GM19467 (cell line): ENCODE results near the gene IL2RA.
"Not testable (repeated sequence)": the region's sequence is repeated elsewhere in the genome, so short reads cannot be mapped to it uniquely, and the experiment has no call there.

Experiments used
- ATAC-seq: cut with Tn5 transposase; IDR thresholded peaks from one replicate; pipeline ENCODE4 v1.9.1; 2021; ENCODE audit warnings: mild to moderate bottlenecking, moderate library complexity; ENCODE audit not compliant: unreplicated experiment

IL2RA gene

DNA sequence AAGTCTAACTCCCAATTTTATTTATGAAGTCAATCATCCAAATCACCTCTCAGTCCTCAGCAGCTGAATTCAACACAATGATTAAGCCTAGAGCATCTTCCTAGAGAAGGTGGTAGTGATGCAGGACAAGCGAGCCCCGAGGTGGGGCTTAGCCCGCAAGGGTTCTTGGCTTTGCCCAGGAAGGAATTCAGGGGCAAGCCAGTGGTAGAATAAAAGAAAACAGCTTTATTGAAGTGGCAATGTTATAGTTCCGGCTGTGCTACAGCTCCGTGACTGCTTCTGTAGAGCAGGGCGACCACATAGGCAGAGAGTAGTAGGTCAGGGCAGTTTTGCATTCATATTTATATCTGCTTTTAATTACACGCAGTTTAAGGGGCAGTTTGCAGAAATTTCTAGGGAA is 18.1 kb downstream of the IL2RA start:
- no peak for ATAC-seq

GRCh38 chr10:6043377-6043776 is 18.8 kb downstream of the IL2RA start:
- ATAC-seq, result not testable (repeated sequence)

- no peak for ATAC-seq
Observed at GRCh38 chr10:6040205-6040604, 22.0 kb downstream of the IL2RA start.

- ATAC-seq, result no peak
Observed at GRCh38 chr10:6039711-6040110, 22.5 kb downstream of the IL2RA start.

GRCh38 chr10:6038071-6038631 is 24.0 kb downstream of the IL2RA start:
- ATAC-seq, result no peak

DNA sequence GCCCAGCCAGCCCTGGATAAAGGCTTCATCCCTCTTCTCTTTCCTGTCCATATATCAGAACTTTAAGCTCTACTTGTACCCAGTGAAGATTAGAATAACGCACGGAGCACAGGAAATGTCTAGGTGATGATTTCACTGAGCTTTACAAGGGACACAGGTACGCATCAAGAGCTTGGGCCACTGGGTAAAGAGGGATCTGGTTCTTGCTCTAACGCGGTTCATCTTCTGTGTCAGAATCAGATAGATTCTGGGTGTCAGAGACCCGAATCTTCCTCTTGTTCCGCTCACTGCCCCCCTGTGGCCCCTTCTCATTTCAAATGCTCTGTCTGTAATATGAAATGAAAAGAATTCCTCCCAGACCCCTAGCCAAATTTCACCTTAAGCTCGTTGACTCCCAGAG is 24.7 kb downstream of the IL2RA start:
- no peak for ATAC-seq

DNA sequence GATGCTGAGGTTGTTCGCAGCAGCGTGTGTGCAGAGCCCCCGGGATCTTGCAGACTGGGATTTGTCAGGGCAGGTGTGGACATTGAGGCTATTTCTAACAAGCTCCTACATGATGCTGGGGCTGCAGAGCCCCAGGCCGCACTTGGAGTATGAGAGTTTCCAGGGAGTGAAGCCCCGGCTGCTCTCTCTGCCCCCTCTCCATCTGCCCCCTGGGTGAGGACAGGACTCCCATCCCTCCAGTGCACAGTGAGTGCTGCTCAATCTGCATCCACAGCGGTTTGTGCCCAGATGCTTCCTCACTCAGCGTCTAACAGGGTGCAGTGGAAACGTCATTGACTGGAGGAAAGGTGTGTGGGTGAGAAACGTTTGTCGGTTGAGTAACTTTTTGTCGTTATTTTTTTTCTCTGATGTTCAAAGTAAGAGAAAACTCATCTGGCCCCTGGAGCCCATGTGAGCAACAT is 25.3 kb downstream of the IL2RA start:
- ATAC-seq, result no peak

- ATAC-seq, result no peak
Observed at GRCh38 chr10:6035931-6036575, 26.1 kb downstream of the IL2RA start.

GRCh38 chr10:6035101-6035834 is 26.9 kb downstream of the IL2RA start:
- no peak for ATAC-seq

DNA sequence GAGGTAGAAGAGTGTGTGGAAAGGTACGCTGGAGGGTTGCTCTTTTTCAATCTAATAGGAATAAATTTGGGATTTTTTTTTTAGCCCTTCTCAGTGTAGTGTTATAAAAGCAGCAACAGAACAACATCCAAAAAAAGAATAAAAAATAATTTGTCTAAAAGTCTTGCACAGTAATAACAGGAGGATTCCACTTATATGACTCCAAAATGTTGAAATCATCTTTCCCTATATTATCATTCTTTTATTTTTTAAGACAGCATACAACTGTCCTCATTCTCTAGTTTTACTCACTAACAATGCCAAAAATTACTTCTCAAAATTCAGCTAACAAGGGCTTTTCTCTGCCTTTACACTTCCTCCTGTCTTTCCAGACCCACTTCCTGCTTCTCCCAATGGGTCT is 27.8 kb downstream of the IL2RA start:
- ATAC-seq, result no peak

DNA sequence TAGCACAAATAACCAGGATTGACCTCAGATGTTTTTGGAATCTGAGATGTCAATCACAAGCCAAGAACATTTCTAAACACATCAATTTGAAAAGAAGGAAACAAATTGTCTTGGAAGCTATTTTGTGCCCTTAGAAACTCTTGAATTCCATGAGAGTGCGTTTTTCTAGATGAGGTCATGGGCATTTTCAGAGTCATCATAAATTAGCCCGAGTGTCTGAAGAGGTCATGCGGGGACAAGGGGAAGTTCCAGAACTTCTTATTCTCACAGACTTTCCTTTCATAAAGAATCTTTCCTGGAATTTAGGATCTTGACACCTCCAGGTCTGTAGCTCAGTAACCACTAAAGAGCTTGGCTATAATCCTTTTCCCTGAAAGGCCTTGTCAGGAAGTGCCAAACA is 28.2 kb downstream of the IL2RA start:
- ATAC-seq, result no peak

- ATAC-seq, result no peak
Observed at GRCh38 chr10:6030940-6031339, 31.2 kb downstream of the IL2RA start.

DNA sequence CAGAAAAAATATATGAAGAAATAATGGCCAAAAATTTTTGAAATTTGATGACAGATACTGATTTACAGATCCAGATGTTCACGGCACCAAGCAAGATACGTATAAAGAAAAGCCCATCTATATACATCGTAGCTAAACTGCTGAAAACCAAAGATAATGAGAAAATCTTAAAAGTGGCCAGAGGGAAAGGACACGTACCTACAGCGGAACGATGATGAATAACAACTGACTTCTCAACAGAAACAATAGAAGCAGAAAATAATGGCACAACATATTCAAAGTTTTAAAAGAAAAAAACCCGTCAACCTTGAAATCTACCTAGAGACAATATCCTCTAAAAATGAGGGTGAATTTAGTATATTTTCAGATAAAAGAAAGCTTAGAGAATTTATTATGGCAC is 31.9 kb downstream of the IL2RA start:
- ATAC-seq, result no peak

DNA sequence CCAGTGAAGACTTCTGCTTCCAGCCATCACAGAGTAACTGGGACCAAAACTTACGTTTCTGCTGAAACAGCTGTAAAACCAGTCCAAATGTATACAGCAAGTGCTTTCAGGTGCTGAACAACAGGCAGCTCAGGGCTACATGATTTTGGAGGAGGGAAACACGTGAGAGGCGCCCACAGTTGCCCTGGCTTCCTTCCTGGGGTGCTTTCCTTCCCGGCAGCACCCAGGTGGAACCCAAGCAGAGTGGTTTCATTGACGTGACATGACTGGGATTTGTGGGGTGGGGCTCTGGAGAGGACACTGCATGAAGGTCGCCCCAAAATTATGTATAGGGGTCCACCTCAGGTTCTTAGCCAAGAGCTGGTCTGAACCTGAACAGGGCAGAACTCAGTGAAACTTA is 34.2 kb downstream of the IL2RA start:
- ATAC-seq, result no peak

- no peak for ATAC-seq
Observed at GRCh38 chr10:6025683-6026255, 36.4 kb downstream of the IL2RA start.

DNA sequence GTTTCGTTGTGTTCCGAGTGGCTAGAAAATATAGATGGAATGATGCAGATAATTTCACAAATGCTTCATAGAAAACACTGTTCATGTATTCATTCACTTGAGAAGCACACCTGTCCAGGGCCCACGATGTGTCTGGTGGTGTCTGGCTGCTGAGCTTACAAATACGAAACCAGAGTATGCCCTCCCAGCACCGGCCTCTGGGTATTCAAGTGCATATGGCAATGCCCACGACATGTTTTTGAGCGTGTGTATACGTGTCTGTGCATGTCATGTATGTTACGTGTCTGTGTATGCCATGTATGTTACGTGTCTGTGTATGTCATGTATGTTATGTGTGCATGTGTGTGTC is 37.9 kb downstream of the IL2RA start:
- ATAC-seq, result no peak

GRCh38 chr10:6023661-6024333 is 38.4 kb downstream of the IL2RA start:
- no peak for ATAC-seq

DNA sequence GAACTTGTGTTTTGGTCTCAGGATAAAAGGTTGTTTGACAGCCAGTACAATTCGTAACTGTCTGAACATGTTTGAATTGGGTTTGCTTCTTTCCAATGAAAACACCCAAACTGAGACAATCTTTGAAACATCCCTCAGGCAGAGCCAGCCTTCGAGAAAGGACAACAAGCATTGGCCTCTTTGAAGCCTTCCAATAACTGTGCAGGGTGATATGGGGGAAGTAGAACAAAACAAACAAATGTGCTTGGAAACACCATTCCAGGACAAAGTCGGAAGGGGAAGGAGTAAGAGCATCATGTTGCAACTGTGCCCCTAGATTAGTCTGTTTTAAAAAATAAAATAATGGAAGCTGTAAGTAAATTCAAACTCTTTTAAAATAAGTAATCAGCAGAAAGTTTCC is 39.5 kb downstream of the IL2RA start:
- ATAC-seq, result no peak

GRCh38 chr10:6020826-6021225 is 41.3 kb downstream of the IL2RA start:
- ATAC-seq, result no peak

DNA sequence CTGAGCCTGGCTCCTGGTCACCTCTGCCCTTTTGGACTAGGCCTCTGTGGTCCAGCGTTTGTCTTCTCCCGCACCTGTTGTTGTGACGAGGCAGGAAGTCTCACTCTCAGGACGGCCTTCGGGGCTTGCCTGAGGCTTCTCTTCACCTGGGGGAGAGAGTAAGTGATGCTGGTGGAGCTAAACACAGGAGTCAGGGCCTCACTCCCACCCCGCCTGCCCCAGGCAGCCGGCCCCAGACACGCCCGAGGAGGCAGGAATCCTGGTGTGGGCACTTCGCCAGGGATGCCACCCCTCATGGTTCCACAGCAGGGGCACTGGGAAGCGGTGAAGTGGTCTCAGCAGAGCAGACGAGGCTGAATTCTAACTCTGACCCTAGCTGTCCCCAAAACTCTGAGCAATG is 42.4 kb downstream of the IL2RA start:
- no peak for ATAC-seq

DNA sequence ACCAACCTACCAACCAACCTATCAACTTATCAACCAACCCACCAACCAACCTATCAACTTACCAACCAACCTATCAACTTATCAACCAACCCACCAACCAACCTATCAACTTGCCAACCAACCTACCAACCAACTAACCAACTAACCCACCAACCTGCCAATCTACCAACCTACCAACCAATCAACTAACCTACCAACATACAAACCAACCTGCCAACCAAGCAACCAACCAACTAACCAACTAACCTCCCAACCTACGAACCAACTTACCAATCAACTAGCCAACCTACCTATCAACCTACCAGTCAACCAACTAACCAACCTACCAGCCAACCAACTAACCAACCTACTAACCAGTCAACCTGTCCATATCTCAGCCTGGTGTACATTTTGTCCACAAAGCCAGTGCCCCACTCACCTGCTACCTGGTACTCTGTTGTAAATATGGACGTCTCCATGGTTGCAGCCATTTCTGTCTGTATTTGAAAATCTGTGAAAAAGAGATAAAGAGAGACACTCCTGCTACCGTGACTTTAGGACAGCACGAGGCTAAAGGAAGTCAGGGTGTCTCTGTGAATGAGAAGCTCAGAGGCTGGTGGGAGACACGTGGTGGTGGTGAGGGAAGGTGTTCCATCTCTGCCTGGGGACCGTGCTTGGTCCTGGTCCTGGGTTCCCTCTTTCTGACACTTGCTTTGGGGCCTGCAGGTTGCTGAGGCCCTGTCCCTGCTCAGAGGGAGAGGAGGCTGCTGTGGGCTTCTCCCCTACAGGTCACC is 43.0 kb downstream of the IL2RA start:
- ATAC-seq, result no peak
